IMR-90 (cell line): Measurements from ENCODE around the gene MC5R. TPM values are rescaled to one million over a fixed set of nuclear protein-coding genes. Genes with fewer than 3 reads are reported as not detected.

ENCODE experiments used
- ATAC-seq: fragments of 200-7000 bp; cut with Tn5 transposase; 2 replicates; pipeline ENCODE4 v1.9.1; 2020; ENCODE audit warnings: low read depth, mild to moderate bottlenecking, moderate library complexity
- BruUV-seq: library from RNA; stranded (reverse); fragments of 400-500 nt; replicated peaks from 2 replicates; lab custom pipeline; 2021; lab: Mats Ljungman, UMichigan
- CTCF ChIA-PET: fragments of 300-600 bp; formaldehyde crosslinking; extraction: SDS; loops from one replicate; lab custom pipeline; 2021; ENCODE audit warnings: antibody characterized with exemption; lab: Yijun Ruan, JAX
- POLR2A ChIA-PET: fragments of 300-600 bp; sonication (Branson Sonifier 250); formaldehyde crosslinking; loops from one replicate; lab custom pipeline; 2022; ENCODE audit warnings: antibody characterized with exemption; ENCODE audit not compliant: unreplicated experiment; lab: Charles Lee
- DNase-seq: peaks from one replicate; pipeline ENCODE4 v3.0.0; 2013
- H2AFZ ChIP-seq: replicated peaks from 2 replicates; pipeline ENCODE3; 2013; ENCODE audit warnings: low read length, mild to moderate bottlenecking; ENCODE audit not compliant: poor library complexity
- H2AK5ac ChIP-seq: 2 replicates; pipeline ENCODE4 v1.6.1; 2013; ENCODE audit warnings: low read depth, low read length, inconsistent platforms
- H2AK9ac ChIP-seq: replicated peaks from 2 replicates; pipeline ENCODE3; 2013; ENCODE audit warnings: mild to moderate bottlenecking, low read depth, low read length, moderate library complexity; ENCODE audit not compliant: poor library complexity
- H2BK120ac ChIP-seq: 2 replicates; pipeline ENCODE4 v1.6.1; 2013; ENCODE audit warnings: low read depth, low read length, inconsistent platforms
- H2BK15ac ChIP-seq: 3 replicates; pipeline ENCODE4 v1.6.1; 2013; ENCODE audit warnings: low read depth, low read length, inconsistent platforms
- H2BK20ac ChIP-seq: 2 replicates; pipeline ENCODE4 v1.6.1; 2013; ENCODE audit warnings: low read depth, mild to moderate bottlenecking, inconsistent platforms, low read length, moderate library complexity
- H2BK5ac ChIP-seq: 2 replicates; pipeline ENCODE4 v1.6.1; 2013; ENCODE audit warnings: mild to moderate bottlenecking, low read depth, low read length, inconsistent platforms; ENCODE audit not compliant: poor library complexity, severe bottlenecking
- H3K14ac ChIP-seq: replicated peaks from 2 replicates; pipeline ENCODE4 v1.6.1; 2013; ENCODE audit warnings: low read depth, low read length, inconsistent platforms
- H3K18ac ChIP-seq: 2 replicates; pipeline ENCODE4 v1.6.1; 2013; ENCODE audit warnings: low read depth, low read length, control low read depth
- H3K23ac ChIP-seq: 2 replicates; pipeline ENCODE4 v1.6.1; 2013; ENCODE audit warnings: low read depth, low read length, inconsistent platforms
- H3K27ac ChIP-seq: 2 replicates; pipeline ENCODE4 v1.5.1; 2013; ENCODE audit warnings: mild to moderate bottlenecking, control low read depth, low read length; ENCODE audit not compliant: insufficient read depth
- H3K27me3 ChIP-seq: 2 replicates; pipeline ENCODE4 v1.6.1; 2013; ENCODE audit warnings: low read length; ENCODE audit not compliant: control insufficient read depth, insufficient read depth
- H3K36me3 ChIP-seq: 2 replicates; pipeline ENCODE4 v1.6.1; 2013; ENCODE audit warnings: low read length, mixed read lengths; ENCODE audit not compliant: control insufficient read depth, insufficient read depth
- H3K4ac ChIP-seq: 2 replicates; pipeline ENCODE4 v1.6.1; 2013; ENCODE audit warnings: low read depth, low read length, inconsistent platforms
- H3K4me1 ChIP-seq: 2 replicates; pipeline ENCODE4 v1.6.1; 2013; ENCODE audit warnings: low read length, mixed read lengths; ENCODE audit not compliant: control insufficient read depth, insufficient read depth
- H3K4me2 ChIP-seq: 2 replicates; pipeline ENCODE4 v1.6.1; 2013; ENCODE audit warnings: low read depth, mild to moderate bottlenecking, control low read depth, low read length, moderate library complexity
- H3K4me3 ChIP-seq: 2 replicates; pipeline ENCODE4 v1.5.1; 2013; ENCODE audit warnings: low read depth, mild to moderate bottlenecking, control low read depth, low read length, moderate library complexity; ENCODE audit not compliant: insufficient read depth
- H3K56ac ChIP-seq: 2 replicates; pipeline ENCODE4 v1.6.1; 2013; ENCODE audit warnings: low read length, inconsistent platforms; ENCODE audit not compliant: insufficient read depth; ENCODE audit errors: extremely low read depth
- H3K79me1 ChIP-seq, 2 experiments: 2 replicates each; pipeline ENCODE4 v1.6.1; 2013; ENCODE audit warnings: low read length in 2 of 2, inconsistent platforms in 1 of 2, low read depth in 1 of 2
- H3K9ac ChIP-seq: 2 replicates; pipeline ENCODE4 v1.6.1; 2013; ENCODE audit warnings: low read depth, low read length, control low read depth
- H3K9me1 ChIP-seq: 2 replicates; pipeline ENCODE4 v1.6.1; 2013; ENCODE audit warnings: low read length, inconsistent platforms; ENCODE audit not compliant: insufficient read depth
- H3K9me3 ChIP-seq: 2 replicates; pipeline ENCODE4 v1.6.1; 2013; ENCODE audit warnings: low read length; ENCODE audit not compliant: control insufficient read depth, insufficient read depth
- H4K20me1 ChIP-seq: 2 replicates; pipeline ENCODE4 v1.6.1; 2013; ENCODE audit warnings: low read length, inconsistent platforms; ENCODE audit not compliant: insufficient read depth
- H4K5ac ChIP-seq: 2 replicates; pipeline ENCODE4 v1.6.1; 2013; ENCODE audit warnings: mild to moderate bottlenecking, low read depth, low read length, control low read depth
- H4K8ac ChIP-seq, 2 experiments: 2 replicates each; pipeline ENCODE4 v1.6.1; 2013; ENCODE audit warnings: low read depth in 2 of 2, low read length in 2 of 2, control low read depth in 1 of 2, inconsistent platforms in 1 of 2
- H4K91ac ChIP-seq: 2 replicates; pipeline ENCODE4 v1.6.1; 2013; ENCODE audit warnings: low read depth, low read length, inconsistent platforms; ENCODE audit not compliant: insufficient read depth
- CEBPB ChIP-seq: IDR thresholded peaks from 2 replicates; pipeline ENCODE4 v1.6.1; 2012; ENCODE audit warnings: low read depth, low read length, improper control_type of control experiment
- CHD1 ChIP-seq: IDR thresholded peaks from 2 replicates; pipeline ENCODE4 v1.6.1; 2012; ENCODE audit warnings: low read depth, low read length, improper control_type of control experiment
- WGBS, 2 experiments: methylation state at CpG; one replicate each; pipeline versions ENCODE4 v1.1.5 to v1.1.7; 2013; ENCODE audit warnings: missing lambda C conversion rate in 2 of 2; ENCODE audit not compliant: insufficient read length in 1 of 2; ENCODE audit errors: extremely low coverage in 2 of 2; 5-methylcytosine and 5-hydroxymethylcytosine counted together
- dilution Hi-C: fragments of 300-500 bp; cut with HindIII; formaldehyde crosslinking; loops from one replicate; pipeline ENCODE4 v1.14.3; 2018; ENCODE audit warnings: low sequenced_read_pairs; ENCODE audit not compliant: unreplicated experiment
- in situ Hi-C: fragments of 300-500 bp; cut with MboI; formaldehyde crosslinking; loops from 3 replicates; pipeline ENCODE4 v1.14.3; 2019; ENCODE audit warnings: low sequenced_read_pairs, inconsistent platforms, mixed read lengths
- intact Hi-C: fragments of 100-400 bp; cut with micrococcal nuclease; formaldehyde crosslinking; loops from 2 replicates; pipeline ENCODE4 v1.10.0; 2022
- polyA plus RNA-seq, 3 experiments: library from polyadenylated mRNA; depleted of rRNA; stranded (reverse); fragments of >200 nt; gene quantifications; 2 replicates each; pipeline ENCODE4 v1.2.3, GENCODE V29; 2012; ENCODE audit warnings: low replicate concordance in 1 of 3
- total RNA-seq: library from RNA; depleted of rRNA; stranded (reverse); fragments of >200 nt; gene quantifications from 2 replicates; pipeline ENCODE4 v1.2.3, GENCODE V29; 2012

The MC5R gene
- total and polyA plus RNA-seq, 2 of the 4 experiments (the other 2 are of a cell fraction), result not detected

DNA sequence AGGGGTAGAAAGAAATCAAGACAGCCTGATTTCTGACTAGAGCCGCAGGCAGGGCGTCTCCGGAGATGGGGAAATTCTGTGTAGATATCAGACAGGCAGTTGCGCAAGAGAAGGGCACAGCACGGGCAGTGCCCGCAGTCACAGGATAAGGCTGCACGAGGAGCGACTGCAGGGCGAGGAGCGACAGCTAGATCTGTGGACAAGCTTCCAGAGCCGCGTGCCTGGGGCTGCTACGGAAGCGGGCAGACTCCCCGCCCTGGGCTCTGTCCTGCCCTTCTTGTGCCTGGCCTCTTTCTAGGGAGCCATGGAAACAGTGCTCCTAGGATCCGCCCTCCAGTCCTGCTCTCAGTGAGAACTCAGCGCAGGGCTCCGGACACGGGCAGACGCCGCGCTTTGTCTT is 12.6 kb downstream of the MC5R start:
- no peak overlapping the region for H2BK15ac ChIP-seq
- dilution Hi-C loops, result no loop called here
- H2BK120ac ChIP-seq, result no peak overlapping the region
- H2BK20ac ChIP-seq, result no peak overlapping the region
- no peaks in the 10 kb centered on the region for H4K20me1 ChIP-seq
- ChIA-PET POLR2A (no interaction called here), CTCF (no interaction called here)
- BruUV-seq, result no TSS peak
- in situ Hi-C loops, result no loop called here
- no peak overlapping the region for H3K18ac ChIP-seq
- no peaks in the 10 kb centered on the region for H3K27me3 ChIP-seq
- no peak overlapping the region for H3K56ac ChIP-seq
- TF ChIP-seq CHD1, result no peak
- peak; percentile 48 for TF ChIP-seq CEBPB
- 90% methylated on average over 11 of the region's 22 CpGs; no CpG with 5 or more reads in 1 of the 2 experiments for WGBS, 2 experiments
- H3K23ac ChIP-seq, result no peak overlapping the region
- H3K27ac ChIP-seq, result no peak overlapping the region
- H3K9me1 ChIP-seq, result no peaks in the 10 kb centered on the region
- no peak overlapping the region for H2AK9ac ChIP-seq
- DNase-seq (no peak), ATAC-seq (no peak)
- no peaks in the 10 kb centered on the region for H3K79me1 ChIP-seq
- no peak overlapping the region for H3K4me2 ChIP-seq
- H3K9ac ChIP-seq, result no peak overlapping the region
- H4K8ac ChIP-seq, result no peak overlapping the region
- no peak overlapping the region for H4K91ac ChIP-seq
- intact Hi-C loops, result no loop called here
- no peak overlapping the region for H2AFZ ChIP-seq
- no peak overlapping the region for H2AK5ac ChIP-seq
- peaks cover 7% of the 10 kb centered on the region for H3K9me3 ChIP-seq
- no peak overlapping the region for H3K4me3 ChIP-seq
- no peaks in the 10 kb centered on the region for H3K4me1 ChIP-seq
- no peak overlapping the region for H2BK5ac ChIP-seq
- no peaks in the 10 kb centered on the region for H3K36me3 ChIP-seq
- no peak overlapping the region for H3K4ac ChIP-seq
- H3K14ac ChIP-seq, result no peak overlapping the region
- H4K5ac ChIP-seq, result no peak overlapping the region
